Measurements from ENCODE around the gene ESPL1.

Gene ESPL1

DNA sequence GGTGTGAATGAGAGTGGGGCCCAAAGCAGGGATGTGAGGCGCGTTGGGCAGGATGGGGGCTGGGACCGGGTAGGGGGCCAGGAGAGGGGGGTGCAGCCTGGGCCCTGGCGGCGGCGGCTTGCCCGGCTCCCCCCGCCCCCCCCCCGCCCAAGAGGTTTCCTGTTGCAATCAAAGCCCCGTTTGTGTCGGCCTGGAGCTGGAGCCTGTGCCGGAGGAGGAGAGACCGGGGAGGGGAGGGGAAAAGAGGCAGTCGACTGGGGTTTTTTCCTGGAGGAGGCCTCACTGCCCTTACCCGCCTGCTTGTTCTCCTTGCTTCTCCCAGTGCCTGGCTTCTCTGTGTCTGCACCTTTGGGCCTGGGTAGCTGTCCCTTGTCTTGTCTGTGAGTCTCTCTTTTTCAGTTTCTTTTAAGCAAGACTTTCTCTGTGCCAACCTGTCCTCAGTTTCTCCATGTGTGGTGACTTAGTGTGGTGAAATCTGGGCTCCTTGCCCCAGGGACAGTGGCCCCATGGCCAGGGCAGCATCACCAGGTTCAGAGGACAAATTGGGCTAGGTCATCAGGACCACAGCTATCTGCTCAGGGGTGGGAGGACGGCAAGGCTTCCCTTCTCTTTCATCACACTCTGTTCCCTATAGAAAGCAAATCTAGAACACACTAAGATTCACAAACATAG is 44.6 kb upstream of the ESPL1 start:
- FAIRE-seq (no peak), DNase-seq (ENCODE audit: insufficient read length, low spot score) (no peak)
- TF ChIP-seq SPI1 (IDR thresholded peaks at IDR 0.05; ENCODE audit: low read depth, low read length) (no peak), POLR2AphosphoS5 (IDR thresholded peaks at IDR 0.05; ENCODE audit: low read depth, low read length) (no peak), POU2F2 (IDR thresholded peaks at IDR 0.05; ENCODE audit: low read depth, low read length) (no peak), PAX5 (IDR thresholded peaks at IDR 0.05; ENCODE audit: insufficient read depth, low read length, severe bottlenecking) (no peak), POLR2A (IDR thresholded peaks at IDR 0.05; ENCODE audit: low read depth, low read length) (no peak), TAF1 (IDR thresholded peaks at IDR 0.05; ENCODE audit: low read depth, low read length) (no peak)

DNA sequence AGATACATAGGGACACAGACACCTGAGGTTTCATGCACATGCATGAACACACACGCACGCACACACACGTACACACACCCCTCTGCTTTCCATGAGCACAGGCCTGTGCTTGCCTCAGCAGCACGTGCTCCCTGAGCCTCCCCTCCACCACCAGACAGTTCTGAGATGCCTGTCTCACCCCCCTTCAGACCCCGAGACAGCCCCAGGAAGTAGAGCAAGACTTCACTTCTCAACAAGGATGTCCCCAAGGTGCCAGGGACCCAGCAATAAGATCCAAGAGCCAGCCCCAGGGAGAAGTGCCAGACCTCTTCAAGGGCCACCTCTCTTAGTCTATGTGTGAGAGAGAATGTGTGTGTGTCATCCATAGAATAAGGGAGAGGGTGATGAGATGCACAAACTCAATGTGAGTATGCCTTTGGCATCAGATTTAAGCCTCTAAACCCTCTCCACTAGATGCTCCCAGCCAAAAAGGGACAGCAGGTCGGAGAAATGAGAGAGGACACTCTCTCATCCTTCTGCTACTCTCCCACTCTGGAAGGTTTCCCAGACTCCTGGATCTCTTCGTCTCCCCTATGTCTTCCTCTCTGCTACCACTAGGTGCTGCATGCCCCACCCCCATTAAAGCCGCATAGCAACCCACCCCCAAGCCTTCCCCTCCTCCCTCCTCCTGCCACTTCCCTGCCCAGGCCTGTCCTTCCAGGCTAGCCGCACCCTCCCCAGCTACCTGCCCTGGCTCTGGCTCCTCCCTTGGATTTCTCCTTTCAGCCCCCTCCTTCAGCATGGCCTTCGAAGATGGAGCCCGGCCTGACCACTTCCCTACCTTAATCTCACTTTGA is 43.8 kb upstream of the ESPL1 start:
- no peak for FAIRE-seq
- DNase-seq (ENCODE audit: insufficient read length, low spot score): no peak
- TF ChIP-seq PAX5 (IDR thresholded peaks at IDR 0.05; ENCODE audit: insufficient read depth, low read length, severe bottlenecking) (no peak), POLR2AphosphoS5 (IDR thresholded peaks at IDR 0.05; ENCODE audit: low read depth, low read length) (no peak), SPI1 (IDR thresholded peaks at IDR 0.05; ENCODE audit: low read depth, low read length) (no peak), POLR2A (IDR thresholded peaks at IDR 0.05; ENCODE audit: low read depth, low read length) (no peak), TAF1 (IDR thresholded peaks at IDR 0.05; ENCODE audit: low read depth, low read length) (no peak), POU2F2 (IDR thresholded peaks at IDR 0.05; ENCODE audit: low read depth, low read length) (no peak)

DNA sequence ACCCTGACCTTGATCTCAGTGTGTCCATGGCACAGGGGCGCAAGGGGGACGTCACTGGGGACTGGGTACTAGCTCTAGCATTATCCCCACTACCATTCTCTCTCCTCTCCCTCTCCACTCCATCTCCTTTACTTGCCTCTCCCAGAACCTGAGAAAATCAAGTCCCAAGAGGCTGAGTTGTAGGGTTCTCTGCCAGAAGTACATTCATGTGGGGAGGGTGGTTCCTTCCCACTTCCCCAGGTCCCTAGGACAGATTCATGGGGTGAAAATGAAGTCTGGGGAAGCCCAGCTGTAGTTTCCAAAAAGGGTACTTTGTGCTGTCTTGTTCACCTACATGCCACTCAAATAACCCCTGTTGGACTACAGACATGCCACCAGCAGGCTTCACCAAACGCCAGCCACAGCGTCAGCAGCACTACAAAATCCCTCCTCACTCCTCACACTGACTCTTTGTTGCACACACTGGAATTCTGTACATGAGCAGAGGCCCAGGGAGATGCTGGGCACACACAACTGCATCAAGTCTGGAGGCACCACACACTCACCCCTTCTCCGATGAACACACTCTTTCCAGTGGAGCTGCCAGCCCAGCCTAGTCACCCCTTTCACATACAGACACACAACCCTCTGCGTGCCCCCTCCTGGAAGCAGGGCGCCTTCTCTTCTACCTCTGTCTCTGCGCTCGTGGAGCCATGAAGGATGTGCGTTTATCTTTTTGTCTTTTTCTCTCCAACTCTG is 43.0 kb upstream of the ESPL1 start:
- FAIRE-seq (no peak), DNase-seq (ENCODE audit: insufficient read length, low spot score) (no peak)

DNA sequence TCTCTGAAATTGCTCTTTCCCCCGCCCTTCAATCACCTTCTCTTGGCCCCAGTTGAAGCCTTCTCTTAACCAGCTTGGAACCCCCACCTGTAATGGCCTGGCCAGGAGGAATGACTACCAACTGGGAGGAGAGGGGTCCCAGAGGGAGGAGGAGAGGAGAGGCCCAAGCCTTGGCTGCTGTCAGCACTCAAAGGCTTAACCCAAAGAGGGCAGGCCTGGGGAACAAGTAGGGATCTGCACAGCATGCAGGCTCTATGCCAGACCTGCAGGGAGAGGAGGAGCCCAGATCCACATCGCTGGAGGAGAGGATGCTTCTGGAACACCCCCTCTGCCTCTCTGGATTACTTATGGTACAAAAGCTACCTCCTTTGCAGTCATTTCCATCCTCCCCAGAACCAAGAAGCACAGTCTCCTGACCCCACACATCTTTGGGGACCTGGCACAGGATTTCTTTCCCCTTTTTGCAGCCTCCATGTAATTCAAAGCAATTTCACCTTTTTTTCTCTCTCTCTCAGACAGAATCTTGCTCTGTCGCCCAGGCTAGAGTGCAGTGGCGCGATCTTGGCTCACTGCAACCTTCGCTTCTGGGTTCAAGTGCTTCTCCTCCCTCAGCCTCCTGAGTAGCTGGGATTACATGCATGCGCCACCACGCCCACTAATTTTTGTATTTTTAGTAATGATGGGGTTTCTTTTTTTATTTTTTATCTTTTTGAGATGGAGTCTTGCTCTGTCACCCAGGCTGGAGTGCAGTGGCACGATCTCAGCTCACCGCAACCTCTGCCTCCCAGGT is 42.3 kb upstream of the ESPL1 start:
- TF ChIP-seq POLR2A (IDR thresholded peaks at IDR 0.05; ENCODE audit: low read depth, low read length): no peak
- TF ChIP-seq POU2F2 (IDR thresholded peaks at IDR 0.05; ENCODE audit: low read depth, low read length): no peak
- TF ChIP-seq SPI1 (IDR thresholded peaks at IDR 0.05; ENCODE audit: low read depth, low read length): no peak
- no peak for TF ChIP-seq TAF1 (IDR thresholded peaks at IDR 0.05; ENCODE audit: low read depth, low read length)
- TF ChIP-seq POLR2AphosphoS5 (IDR thresholded peaks at IDR 0.05; ENCODE audit: low read depth, low read length): no peak
- TF ChIP-seq PAX5 (IDR thresholded peaks at IDR 0.05; ENCODE audit: insufficient read depth, low read length, severe bottlenecking): no peak
- DNase-seq (ENCODE audit: insufficient read length, low spot score): no peak
- FAIRE-seq: no peak

More for the DNA sequence above, 43.0 kb upstream of the ESPL1 start:
- TF ChIP-seq SPI1 (IDR thresholded peaks at IDR 0.05; ENCODE audit: low read depth, low read length) (no peak), PAX5 (IDR thresholded peaks at IDR 0.05; ENCODE audit: insufficient read depth, low read length, severe bottlenecking) (no peak), POLR2AphosphoS5 (IDR thresholded peaks at IDR 0.05; ENCODE audit: low read depth, low read length) (no peak), POLR2A (IDR thresholded peaks at IDR 0.05; ENCODE audit: low read depth, low read length) (no peak), POU2F2 (IDR thresholded peaks at IDR 0.05; ENCODE audit: low read depth, low read length) (no peak), TAF1 (IDR thresholded peaks at IDR 0.05; ENCODE audit: low read depth, low read length) (no peak)

DNA sequence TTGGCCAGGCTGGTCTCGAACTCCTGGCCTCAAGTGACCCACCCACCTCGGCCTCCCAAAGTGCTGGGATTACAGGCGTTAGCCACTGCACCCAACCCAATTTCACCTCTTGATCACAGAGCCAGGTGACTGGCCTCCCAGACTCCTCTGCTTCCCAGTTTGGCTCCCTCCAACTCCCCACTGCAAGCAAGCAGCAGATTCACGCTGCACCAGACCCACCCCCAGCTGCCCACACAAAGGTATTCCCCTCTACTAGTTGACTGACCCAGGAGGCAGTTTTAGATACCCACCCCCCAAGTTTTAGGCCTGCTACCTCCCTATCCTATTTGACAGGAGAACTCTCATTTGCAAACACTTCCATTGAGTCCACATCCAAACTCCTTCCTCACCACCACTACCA is 41.3 kb upstream of the ESPL1 start:
- FAIRE-seq (no peak), DNase-seq (ENCODE audit: insufficient read length, low spot score) (no peak)
- TF ChIP-seq PAX5 (IDR thresholded peaks at IDR 0.05; ENCODE audit: insufficient read depth, low read length, severe bottlenecking) (no peak), POU2F2 (IDR thresholded peaks at IDR 0.05; ENCODE audit: low read depth, low read length) (no peak), TAF1 (IDR thresholded peaks at IDR 0.05; ENCODE audit: low read depth, low read length) (no peak), POLR2A (IDR thresholded peaks at IDR 0.05; ENCODE audit: low read depth, low read length) (no peak), SPI1 (IDR thresholded peaks at IDR 0.05; ENCODE audit: low read depth, low read length) (no peak), POLR2AphosphoS5 (IDR thresholded peaks at IDR 0.05; ENCODE audit: low read depth, low read length) (no peak)

DNA sequence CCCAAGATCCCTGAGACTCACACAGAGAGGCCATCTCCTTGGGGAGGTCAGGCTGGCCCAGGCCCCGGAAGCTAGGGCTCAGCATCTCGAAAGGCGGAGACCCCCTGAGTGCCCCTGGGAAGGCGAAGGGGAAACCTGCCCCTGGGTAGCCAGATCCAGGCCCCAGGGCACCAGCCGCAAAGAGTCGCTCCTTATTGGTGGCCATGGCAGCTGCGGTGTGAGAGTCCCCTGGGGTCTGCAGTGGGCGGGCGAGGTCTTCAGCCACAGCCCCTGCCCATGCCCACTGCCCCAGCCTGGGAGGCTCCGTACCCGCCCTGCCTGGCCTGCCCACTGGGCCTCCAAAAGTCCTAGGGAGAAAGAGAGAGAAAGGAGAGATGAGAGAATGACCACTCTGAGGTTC is 40.8 kb upstream of the ESPL1 start:
- no peak for FAIRE-seq
- TF ChIP-seq POU2F2 (IDR thresholded peaks at IDR 0.05; ENCODE audit: low read depth, low read length) (no peak), SPI1 (IDR thresholded peaks at IDR 0.05; ENCODE audit: low read depth, low read length) (no peak), TAF1 (IDR thresholded peaks at IDR 0.05; ENCODE audit: low read depth, low read length) (no peak)
- no peak for DNase-seq (ENCODE audit: insufficient read length, low spot score)

DNA sequence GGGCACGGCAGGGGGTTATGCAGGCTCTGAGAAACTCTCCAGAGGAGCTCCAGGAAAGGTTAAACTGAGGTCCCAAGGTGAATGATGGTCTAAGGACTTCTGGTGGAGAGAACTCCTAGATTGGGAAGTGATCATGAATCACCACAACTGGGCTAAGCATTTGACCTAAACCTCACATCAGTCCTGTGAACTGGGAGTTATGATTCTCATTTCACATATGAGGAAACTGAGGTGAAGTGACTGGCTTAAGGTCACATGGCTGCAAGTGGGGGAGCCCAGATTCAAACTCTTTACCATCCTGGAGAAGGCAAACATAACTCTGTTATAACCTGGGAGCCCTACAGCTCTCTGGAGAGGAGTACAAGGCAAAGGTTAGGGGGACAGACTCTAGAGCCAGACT is 40.3 kb upstream of the ESPL1 start:
- DNase-seq (ENCODE audit: insufficient read length, low spot score) (no peak), FAIRE-seq (no peak)
- TF ChIP-seq SPI1 (IDR thresholded peaks at IDR 0.05; ENCODE audit: low read depth, low read length) (no peak), TAF1 (IDR thresholded peaks at IDR 0.05; ENCODE audit: low read depth, low read length) (no peak), POU2F2 (IDR thresholded peaks at IDR 0.05; ENCODE audit: low read depth, low read length) (no peak), POLR2A (IDR thresholded peaks at IDR 0.05; ENCODE audit: low read depth, low read length) (no peak), POLR2AphosphoS5 (IDR thresholded peaks at IDR 0.05; ENCODE audit: low read depth, low read length) (no peak), PAX5 (IDR thresholded peaks at IDR 0.05; ENCODE audit: insufficient read depth, low read length, severe bottlenecking) (no peak)

DNA sequence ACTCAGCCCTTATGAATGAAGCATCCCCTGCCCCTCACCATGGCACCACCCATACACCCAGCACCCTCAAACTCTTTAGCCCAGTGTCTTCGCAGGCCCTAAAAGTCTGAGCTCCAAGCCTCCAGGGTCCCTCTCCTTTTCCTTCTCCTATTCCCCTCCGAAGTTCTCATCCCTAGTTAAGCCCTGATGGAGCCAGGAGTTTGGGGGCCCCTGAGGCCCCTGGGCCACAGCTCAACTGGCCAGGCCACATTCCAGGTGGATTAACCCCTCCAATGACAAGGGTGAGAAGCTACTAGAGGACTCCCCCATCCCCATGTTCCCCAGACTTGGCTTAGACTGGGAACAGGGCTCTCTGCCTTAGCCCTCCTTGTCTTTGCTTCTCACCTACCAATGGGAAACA is 38.6 kb upstream of the ESPL1 start:
- FAIRE-seq (no peak), DNase-seq (ENCODE audit: insufficient read length, low spot score) (no peak)
- no peak for TF ChIP-seq PAX5 (IDR thresholded peaks at IDR 0.05; ENCODE audit: insufficient read depth, low read length, severe bottlenecking)
- TF ChIP-seq POLR2A (IDR thresholded peaks at IDR 0.05; ENCODE audit: low read depth, low read length): no peak
- no peak for TF ChIP-seq POU2F2 (IDR thresholded peaks at IDR 0.05; ENCODE audit: low read depth, low read length)
- no peak for TF ChIP-seq POLR2AphosphoS5 (IDR thresholded peaks at IDR 0.05; ENCODE audit: low read depth, low read length)
- TF ChIP-seq SPI1 (IDR thresholded peaks at IDR 0.05; ENCODE audit: low read depth, low read length): no peak
- no peak for TF ChIP-seq TAF1 (IDR thresholded peaks at IDR 0.05; ENCODE audit: low read depth, low read length)
